CD4-positive, alpha-beta T cell treated with Interleukin-1 beta for 1 hour (primary cell): ENCODE results near the gene ZC3H4.

Source experiments
- DNase-seq, 2 donors: peaks; one replicate each; pipeline ENCODE4 v3.0.0-alpha.2; 2020 to 2022

The ZC3H4 gene

DNA sequence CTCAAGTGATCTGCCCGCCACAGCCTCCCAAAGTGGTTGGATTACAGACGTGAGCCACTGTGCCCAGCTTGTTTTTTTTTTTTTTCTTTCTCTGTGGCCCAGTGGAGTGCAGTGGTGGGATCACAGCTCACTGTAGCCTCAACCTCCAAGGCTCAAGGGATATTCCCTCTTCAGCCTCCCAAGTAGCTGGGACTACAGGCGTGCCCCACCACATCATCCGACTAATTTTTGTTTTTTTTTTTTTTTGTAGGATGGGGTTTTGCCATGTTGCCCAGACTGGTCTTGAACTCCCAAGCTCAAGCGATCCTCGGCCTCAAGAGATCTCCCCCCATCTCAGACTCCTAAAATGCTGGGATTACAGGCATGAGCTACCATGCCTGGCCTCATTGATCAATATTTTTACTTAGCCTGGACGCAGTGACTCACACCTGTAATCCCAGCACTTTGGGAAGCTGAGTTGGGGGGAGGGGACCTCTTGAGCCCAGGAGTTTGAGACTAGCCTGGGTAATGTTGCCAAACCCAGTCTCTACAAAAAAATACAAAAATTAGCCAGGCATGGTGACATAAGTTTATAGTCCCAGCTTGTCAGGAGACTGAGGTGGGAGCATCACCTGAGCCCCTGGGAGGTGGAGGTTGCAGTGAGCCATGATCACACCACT lies 18.7 kb upstream of the ZC3H4 start:
- DNase-seq = no peak

DNA sequence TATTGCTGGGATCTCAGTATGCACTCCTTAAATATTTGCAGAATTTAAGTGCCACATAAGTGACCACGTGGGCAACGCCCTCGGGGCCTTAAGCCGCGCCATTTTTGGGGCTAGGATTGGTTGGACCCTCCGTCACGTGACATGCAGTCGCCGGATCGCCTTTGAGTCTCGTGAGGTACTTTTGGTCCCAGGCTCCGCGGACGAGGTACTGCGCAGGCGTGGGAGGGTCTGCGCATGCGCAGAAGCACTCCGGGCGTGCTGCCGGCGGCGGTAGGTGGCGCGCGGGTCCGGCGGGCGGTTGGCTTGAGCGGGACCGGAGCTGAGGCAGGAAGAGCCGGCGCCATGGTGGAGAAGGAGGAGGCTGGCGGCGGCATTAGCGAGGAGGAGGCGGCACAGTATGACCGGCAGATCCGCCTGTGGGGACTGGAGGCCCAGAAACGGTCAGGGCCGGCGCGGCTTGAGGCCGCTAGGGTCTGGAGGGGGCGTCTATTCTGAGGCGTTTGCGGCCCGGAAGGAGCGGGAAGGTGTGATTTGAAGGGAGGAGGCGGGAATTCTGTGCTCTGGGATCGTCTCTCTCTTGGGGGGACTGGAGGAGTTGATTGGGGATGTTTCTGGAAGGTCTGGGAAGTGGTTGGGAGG lies 17.1 kb upstream of the ZC3H4 start, which contains the start of gene SAE1:
Gene SAE1 (plus strand): TSS at position 247 of the 639 bp plus-strand sequence. CDS start 96 bp downstream, at position 343.
- DNase-seq = peak; percentile 95 to 96

- no peak for DNase-seq
Measured at GRCh38 chr19:47130120-47130588, 16.6 kb upstream of the ZC3H4 start.

- DNase-seq = no peak
Measured at GRCh38 chr19:47129579-47129978, 16.0 kb upstream of the ZC3H4 start.

DNA sequence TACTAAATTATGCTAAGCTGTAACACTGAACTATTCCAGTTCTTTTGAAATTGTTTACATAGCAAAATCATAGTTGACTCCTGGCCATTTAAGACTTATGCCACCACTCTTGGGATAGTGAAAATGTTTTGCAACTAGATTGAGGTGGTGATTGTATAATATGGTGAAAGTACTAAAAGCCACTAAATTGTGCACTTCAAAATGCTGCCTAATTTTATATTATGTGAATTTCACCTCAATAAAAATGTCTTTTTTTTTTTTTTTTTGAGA lies 12.0 kb upstream of the ZC3H4 start:
- DNase-seq = no peak

DNA sequence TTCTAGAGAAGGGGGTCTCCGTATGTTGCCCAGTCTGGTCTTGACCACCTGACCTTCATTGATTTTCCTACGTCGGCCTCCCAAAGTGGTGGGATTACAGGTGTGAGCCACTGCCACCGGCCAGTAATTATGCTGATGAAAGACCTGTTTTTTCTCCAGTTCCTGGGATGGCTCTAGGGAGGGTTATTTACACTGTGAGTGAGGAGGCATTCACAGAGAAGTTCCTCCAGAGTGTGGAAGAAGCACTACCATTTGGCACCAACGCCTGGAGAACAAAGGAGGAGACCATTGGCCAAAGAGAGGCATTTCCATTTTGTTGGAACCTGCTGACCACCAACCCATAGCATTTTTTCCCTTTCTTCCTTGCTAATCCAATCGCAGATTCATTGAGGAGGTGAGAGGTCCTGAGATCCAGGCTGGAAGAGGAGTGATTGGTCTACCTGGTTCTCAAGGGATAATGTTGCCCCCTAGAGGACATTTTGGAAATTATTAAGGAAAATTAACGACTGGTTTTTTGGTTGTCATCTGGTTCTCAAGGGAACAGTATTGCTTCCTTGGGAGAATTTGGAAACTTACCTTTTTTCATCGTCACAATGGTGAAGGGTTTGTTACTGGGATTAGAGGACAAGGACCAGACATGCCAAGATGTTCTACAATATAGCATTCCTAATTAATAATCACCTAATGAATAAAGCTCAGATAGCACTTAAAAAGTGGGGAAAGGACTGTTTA lies 11.5 kb upstream of the ZC3H4 start:
- peak; percentile 5 to 73 for DNase-seq

DNA sequence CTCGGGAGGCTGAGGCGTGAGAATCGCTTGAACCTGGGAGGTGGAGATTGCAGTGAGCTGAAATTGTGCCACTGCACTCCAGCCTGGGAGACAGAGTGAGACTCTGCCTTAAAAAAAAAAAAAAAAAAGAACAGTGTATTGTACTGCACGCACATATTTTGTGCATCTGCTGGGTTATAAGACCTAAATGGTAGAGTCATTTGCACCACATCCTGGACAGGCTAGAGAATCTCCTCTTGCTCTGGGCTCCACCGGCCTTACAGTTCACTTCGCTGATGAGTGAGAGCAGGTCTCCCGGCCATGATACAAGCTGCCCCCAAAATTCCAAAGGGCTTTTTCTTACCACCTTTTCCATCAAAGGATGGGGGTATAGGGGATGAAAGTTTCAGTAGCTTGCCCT lies 9.8 kb upstream of the ZC3H4 start:
- DNase-seq = no peak

- no peak for DNase-seq
Measured at GRCh38 chr19:47122359-47123335, 9.1 kb upstream of the ZC3H4 start.

DNA sequence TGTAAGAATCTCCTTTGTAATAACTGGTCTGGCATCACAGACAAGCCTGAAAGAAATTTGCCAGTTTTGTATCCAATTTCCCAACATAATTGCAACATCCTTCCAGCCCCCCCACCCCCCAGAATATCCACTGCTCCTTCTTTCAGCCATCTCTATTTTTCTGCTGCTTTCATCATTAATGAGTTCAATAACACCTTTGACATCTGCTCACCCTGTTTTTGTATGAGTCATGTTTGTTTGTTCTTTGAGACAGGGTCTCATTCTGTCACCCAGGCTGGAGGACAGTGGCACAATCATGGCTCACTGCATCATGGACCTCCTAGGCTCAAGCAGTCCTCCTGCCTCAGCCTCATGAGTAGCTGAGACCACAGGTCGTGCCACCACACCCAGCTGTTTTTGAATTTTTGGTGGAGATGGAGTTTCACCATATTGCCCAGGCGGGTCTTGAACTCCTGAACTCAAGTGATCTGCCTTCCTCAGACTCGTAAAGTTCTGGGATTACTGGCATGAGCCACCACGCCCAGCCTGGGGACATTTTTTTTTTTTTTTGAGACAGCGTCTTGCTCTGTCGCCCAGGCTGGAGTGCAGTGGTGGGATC lies 7.0 kb upstream of the ZC3H4 start:
- no peak for DNase-seq

GRCh38 chr19:47113850-47114651 lies 475 bp upstream of the ZC3H4 start:
- no peak for DNase-seq

GRCh38 chr19:47112166-47112996 lies 1.2 kb downstream of the ZC3H4 start:
- DNase-seq = peak; percentile 90 to 94

DNA sequence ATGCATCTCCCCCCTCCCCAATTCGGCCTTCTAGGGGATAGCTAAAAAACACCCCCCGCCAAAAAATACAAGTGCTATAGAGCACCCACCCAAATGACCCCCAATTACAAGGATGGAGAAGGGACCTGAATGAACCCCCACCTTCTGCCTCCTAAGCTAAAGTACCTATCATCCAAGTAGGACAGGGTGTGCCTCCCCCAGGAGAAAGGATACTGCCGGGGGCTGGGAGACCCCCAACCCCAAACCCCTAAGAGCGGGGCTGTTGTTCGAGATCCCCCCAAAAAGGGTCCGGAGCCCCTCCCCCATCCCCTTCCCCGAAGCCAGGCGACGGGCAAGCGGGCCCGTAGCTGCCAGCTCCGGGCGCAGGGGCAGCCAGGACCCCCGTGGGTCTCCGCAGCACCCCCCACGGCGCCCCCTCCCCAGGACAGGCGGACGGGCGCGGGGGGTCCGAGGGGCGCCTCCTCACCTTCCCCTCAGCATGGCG lies 1.9 kb downstream of the ZC3H4 start:
- DNase-seq = no peak

DNA sequence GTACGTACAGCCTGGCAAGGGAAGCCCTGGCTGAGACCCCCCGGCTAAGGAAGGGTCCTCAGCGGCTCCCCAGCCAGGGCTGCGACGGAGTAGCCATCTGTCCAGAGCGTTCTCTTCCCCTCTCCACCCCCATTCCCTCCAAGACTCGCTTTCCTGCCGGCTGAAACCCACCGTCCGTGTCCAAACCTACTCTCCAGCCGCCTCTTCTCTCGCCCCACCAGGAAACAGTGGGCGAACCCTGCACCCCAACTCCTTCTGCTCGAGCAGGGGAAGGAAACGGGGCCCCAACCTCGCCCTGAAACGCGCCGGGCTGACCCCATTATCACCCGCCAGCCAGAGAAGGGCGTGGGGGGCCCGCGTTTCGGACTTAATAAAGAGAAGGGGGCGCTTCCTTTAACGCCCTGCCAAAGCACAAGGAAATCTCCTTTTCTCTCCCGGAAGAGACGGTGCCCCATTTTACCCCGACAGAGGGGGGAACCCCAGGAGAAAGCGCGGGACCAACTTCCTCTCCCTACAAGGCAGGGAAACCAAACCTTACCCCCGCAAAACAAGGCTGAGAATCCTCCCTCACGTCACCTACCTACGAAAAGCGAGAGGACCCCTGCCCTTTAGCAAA lies 2.5 kb downstream of the ZC3H4 start:
- DNase-seq = peak; percentile 62 to 65

- DNase-seq = peak; percentile 57 to 61
Measured at GRCh38 chr19:47110521-47111005, 3.0 kb downstream of the ZC3H4 start.

DNA sequence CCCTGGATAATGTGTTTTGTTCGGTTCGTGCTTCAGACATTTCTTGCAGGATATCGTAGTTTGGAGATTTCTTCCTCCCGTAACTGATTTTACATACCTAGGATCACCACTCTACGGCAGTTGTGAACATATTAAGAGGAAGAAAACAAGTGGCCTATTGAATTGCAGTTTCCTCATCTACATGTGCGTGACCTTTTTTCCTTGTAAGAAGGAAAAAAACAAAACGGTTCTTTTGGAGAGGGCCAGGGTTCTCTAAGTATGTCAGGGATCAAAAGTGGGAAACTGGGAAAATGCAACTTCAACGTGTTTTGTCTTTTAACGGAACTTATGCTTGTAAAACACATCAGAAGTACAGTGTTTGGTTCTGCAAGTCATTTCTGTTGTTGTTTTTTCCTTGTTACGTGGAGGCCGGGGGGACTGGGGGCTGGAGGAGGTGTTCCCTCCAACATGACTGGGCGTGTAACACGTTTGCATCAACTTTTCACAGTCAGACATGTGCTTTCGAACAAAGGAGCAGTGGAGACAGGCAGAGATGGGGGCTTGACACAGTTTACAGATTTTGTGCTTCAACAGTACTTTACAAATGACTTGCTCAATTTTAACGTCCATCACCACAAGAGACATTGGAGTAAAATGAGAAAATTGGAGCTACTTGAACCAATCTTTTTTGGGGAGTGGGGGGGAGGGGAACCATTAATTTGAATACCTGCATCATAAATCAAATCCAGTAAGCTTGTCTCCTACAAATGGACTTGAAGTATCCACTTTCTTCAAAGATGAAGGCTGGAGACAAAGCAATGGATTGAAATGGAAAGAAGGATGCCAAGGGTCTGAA lies 3.8 kb downstream of the ZC3H4 start:
- peak; percentile 61 to 66 for DNase-seq

GRCh38 chr19:47109177-47109540 lies 4.4 kb downstream of the ZC3H4 start:
- DNase-seq = no peak

DNA sequence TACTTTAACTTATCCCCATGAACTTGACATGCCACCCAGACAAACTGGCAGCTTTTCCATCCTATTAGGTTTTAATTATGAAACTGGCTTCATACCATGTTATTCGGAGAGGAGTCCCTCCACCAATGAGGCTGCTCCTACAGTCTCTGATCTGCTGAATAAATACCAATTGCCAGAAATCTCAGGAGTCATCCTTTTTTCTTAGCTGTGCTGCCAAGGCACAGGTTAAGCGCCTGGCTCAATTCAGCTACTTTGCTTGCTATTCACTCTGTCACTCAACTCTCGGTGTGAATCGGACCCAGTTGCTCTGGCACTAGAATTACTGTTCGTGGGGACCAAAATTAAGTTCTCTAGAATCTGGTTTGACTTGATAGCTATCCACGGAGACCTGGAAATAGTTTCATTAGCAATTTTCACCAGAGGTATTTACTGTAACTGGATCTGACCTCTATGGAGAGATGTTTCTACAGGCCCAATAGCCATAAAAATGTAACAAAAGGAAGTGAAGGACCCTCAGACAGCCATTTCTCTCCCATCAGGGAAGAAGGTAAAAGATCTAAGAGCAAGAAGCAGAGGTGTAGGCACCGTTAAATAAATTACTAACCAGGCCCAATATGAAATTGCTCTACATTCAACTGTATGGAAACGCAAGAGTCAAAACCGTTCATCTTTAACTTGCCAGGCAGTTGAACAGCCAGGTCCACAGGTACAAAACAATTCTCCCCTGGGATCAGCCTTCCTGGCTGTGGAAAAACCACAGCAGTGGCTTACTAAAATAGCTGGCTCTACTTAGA lies 5.4 kb downstream of the ZC3H4 start:
- peak in 1 of 2 donors; percentile 25 for DNase-seq
